ENCODE results near the gene PEAK1. TPM values are rescaled to one million over a fixed set of nuclear protein-coding genes. Genes with fewer than 3 reads are reported as not detected.

The PEAK1 gene
- total RNA-seq, 1 experiment from 2014 or later: 21.2 TPM

- no peaks in the 10 kb centered on the region for H3K9me3 ChIP-seq (ENCODE audit: control insufficient read depth, low read depth, low read length)
- H4K20me1 ChIP-seq (ENCODE audit: control insufficient read depth, insufficient read depth, insufficient read length): no peaks in the 10 kb centered on the region
- no peak overlapping the region for H3K23ac ChIP-seq (ENCODE audit: insufficient read length, low read depth, low read length)
- no peak overlapping the region for H3K4me3 Mint-ChIP-seq
- H3K9me3 Mint-ChIP-seq: peaks cover 0 to 4% of the 10 kb centered on the region in 2 experiments; a peak in 2 of 5 replicates
- H3K4me1 Mint-ChIP-seq: no peaks in the 10 kb centered on the region
- no peak overlapping the region for H3K27ac ChIP-seq (ENCODE audit: insufficient read length, low read depth, low read length)
- no peak overlapping the region for H2BK15ac ChIP-seq (ENCODE audit: low read depth, low read length)
- H3K36me3 Mint-ChIP-seq (ENCODE audit: insufficient read depth in 1 of 3, low read depth in 3 of 3): peaks cover 0 to 12% (median 9%) of the 10 kb centered on the region in 3 experiments; a peak in 5 of 7 replicates
- no peak overlapping the region for H3K4ac ChIP-seq (ENCODE audit: low read depth, low read length)
- no peaks in the 10 kb centered on the region for H3K27me3 ChIP-seq (ENCODE audit: insufficient read depth, low read length)
- no peak overlapping the region for H4K8ac ChIP-seq (replicated peaks; ENCODE audit: insufficient read length, low read depth, low read length)
- no peak overlapping the region for H3K9ac ChIP-seq (ENCODE audit: extremely low read depth, insufficient read length, low read length)
- H2BK20ac ChIP-seq (ENCODE audit: low read depth, low read length, poor library complexity, severe bottlenecking): no peak overlapping the region
- no peak overlapping the region for H3T11ph ChIP-seq (ENCODE audit: low read length)
- H2AK5ac ChIP-seq (ENCODE audit: insufficient read length, low read length): no peak overlapping the region
- no peak overlapping the region for H4K91ac ChIP-seq (ENCODE audit: insufficient read length, low read depth, low read length)
- no peaks in the 10 kb centered on the region; the same call in none of the 2 replicates for H3K27me3 Mint-ChIP-seq (ENCODE audit: low read depth)
- no peak overlapping the region for H3K18ac ChIP-seq (ENCODE audit: insufficient read length, low read depth, low read length)
- no peak overlapping the region for H2BK120ac ChIP-seq (ENCODE audit: low read depth, low read length, poor library complexity, severe bottlenecking)
- no peak overlapping the region for H3K4me2 ChIP-seq (ENCODE audit: insufficient read depth, insufficient read length, low read length)
- no peaks in the 10 kb centered on the region for H3K79me1 ChIP-seq (ENCODE audit: insufficient read depth, low read depth, low read length, poor library complexity, severe bottlenecking)
- no peak overlapping the region for H2BK5ac ChIP-seq (ENCODE audit: insufficient read length, low read length)
- H3K27ac Mint-ChIP-seq: no peak overlapping the region
- H3K56ac ChIP-seq (ENCODE audit: insufficient read length, low read depth, low read length): no peak overlapping the region
- H3K4me1 ChIP-seq (ENCODE audit: insufficient read depth, low read length): no peaks in the 10 kb centered on the region
- no peaks in the 10 kb centered on the region for H3K23me2 ChIP-seq (ENCODE audit: insufficient read length, low read depth, low read length, poor library complexity, severe bottlenecking)
- WGBS (ENCODE audit: extremely low coverage, insufficient read length, low lambda C conversion rate): no CpG with 5 or more reads among the region's 2 CpGs
- H4K5ac ChIP-seq (ENCODE audit: insufficient read length, low read depth, low read length): no peak overlapping the region
- H2BK12ac ChIP-seq (ENCODE audit: insufficient read length, low read depth, low read length): no peak overlapping the region
- no peak for TF ChIP-seq CTCF (conservative IDR thresholded peaks at IDR 0.05)
- no peak overlapping the region for H3K14ac ChIP-seq (ENCODE audit: insufficient read depth, low read length)
- no peak for DNase-seq
- H3K79me2 ChIP-seq (ENCODE audit: insufficient read depth, low read length): no peaks in the 10 kb centered on the region
- H2AFZ ChIP-seq (ENCODE audit: low read length): no peak overlapping the region
These were observed 210.7 kb downstream of the PEAK1 start for GRCh38 chr15:77209221-77209620.

Data from H9 (cell line).